ENCODE data around the gene TECR. TPM values are rescaled to one million over a fixed set of nuclear protein-coding genes. Genes with fewer than 3 reads are reported as not detected.
"Not testable (repeated sequence)": the region's sequence is repeated elsewhere in the genome, so short reads cannot be mapped to it uniquely, and the experiment has no call there.

TECR gene
- total RNA-seq, 1 donor from 2014 or later: 123 TPM

DNA sequence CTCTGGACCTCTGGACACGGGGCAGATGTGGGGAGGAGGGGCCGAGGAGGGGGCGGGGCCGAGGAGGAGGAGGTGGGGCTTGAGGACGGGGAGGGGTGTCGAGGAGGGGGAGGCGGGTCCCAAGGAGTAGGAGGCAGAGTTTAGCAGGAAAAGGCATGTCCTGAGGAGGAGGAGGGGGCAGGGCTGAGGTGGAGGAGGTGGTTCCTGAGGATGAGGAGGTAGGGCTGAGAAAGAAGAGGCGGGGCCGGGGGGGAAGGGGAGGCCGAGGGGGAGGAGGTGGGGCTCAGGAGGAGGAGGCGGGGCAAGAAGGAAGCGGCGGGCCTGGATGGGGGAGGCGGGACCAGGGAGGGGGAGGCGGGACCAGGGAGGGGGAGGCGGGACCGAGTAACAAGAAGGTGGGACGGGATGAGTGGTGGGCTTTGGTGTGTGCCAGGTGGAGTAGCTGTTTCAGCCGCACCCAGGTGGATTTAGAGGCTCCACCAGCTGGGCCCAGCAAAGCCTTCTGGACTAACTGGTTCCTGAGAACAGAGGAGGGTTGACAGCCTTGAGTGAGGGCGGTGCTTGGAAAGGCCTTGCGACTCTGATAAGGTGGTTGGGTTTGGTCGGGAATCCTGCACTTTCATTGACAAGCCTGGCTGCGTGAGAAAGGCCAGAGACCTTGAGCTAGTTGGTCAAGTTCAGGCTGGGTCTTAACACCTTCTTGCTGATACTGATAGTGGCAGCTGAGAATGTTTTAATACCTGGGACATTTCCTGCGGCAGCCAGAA, 7.7 kb downstream of the TECR start:
- H3K27me3 ChIP-seq: no peaks in the 10 kb centered on the region
- DNase-seq: peak; percentile 92
- peak overlapping the region; percentile 30 for H3K4me3 ChIP-seq
- peak; percentile 95 for ATAC-seq
- H3K4me1 ChIP-seq: peaks cover 4% of the 10 kb centered on the region
- no peaks in the 10 kb centered on the region for H3K36me3 ChIP-seq
- intact Hi-C loops (cut with DNase I): no loop called here
- TF ChIP-seq, protein P1, sequence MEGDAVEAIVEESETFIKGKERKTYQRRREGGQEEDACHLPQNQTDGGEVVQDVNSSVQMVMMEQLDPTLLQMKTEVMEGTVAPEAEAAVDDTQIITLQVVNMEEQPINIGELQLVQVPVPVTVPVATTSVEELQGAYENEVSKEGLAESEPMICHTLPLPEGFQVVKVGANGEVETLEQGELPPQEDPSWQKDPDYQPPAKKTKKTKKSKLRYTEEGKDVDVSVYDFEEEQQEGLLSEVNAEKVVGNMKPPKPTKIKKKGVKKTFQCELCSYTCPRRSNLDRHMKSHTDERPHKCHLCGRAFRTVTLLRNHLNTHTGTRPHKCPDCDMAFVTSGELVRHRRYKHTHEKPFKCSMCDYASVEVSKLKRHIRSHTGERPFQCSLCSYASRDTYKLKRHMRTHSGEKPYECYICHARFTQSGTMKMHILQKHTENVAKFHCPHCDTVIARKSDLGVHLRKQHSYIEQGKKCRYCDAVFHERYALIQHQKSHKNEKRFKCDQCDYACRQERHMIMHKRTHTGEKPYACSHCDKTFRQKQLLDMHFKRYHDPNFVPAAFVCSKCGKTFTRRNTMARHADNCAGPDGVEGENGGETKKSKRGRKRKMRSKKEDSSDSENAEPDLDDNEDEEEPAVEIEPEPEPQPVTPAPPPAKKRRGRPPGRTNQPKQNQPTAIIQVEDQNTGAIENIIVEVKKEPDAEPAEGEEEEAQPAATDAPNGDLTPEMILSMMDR (IDR thresholded peaks at IDR 0.05): no peak
- H3K27ac ChIP-seq: no peak overlapping the region
- no peaks in the 10 kb centered on the region for H3K9me3 ChIP-seq

DNA sequence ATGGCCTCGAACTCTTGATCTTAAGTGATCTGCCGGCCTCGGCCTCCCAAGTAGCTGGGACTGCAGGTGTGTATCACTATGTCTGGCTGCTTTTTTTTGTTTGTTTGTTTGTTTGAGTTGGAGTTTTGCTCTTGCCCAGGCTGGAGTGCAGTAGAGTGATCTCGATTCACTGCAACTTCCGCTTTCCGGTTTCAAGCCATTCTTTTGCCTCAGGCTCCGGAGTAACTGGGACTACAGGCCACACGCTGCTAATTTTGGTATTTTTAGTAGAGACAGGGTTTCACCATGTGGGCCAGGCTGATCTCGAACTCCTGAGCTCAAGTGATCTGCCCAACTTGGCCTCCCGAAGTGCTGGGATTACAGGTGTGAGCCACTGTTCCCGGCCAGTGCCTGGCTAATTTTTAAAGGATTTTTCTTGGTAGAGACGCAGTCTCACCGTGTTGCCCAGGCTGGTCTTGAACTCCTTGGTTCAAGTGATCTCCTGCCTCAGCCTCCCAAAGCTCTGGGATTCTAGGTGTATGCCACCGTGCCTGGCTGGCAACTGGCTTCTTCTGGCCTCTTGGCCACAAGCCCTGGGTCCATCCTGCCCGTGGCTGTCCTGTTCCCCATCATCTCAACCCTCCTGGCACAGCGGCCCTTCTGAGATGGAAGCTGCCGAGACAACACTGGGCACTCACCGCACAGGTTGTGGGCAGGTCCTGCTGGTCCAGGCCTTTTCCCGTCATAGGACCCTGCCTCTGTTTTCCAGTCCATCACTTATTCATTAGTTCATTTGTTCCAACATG, 11.5 kb downstream of the TECR start:
- TF ChIP-seq, protein P1 (IDR thresholded peaks at IDR 0.05): no peak
- intact Hi-C loops (cut with DNase I): no loop called here
- DNase-seq (no peak), ATAC-seq (no peak)
- Histone ChIP-seq H3K36me3 (no peaks in the 10 kb centered on the region), H3K27me3 (no peaks in the 10 kb centered on the region), H3K4me3 (no peak overlapping the region), H3K27ac (no peak overlapping the region), H3K9me3 (no peaks in the 10 kb centered on the region), H3K4me1 (peaks cover 4% of the 10 kb centered on the region)

DNA sequence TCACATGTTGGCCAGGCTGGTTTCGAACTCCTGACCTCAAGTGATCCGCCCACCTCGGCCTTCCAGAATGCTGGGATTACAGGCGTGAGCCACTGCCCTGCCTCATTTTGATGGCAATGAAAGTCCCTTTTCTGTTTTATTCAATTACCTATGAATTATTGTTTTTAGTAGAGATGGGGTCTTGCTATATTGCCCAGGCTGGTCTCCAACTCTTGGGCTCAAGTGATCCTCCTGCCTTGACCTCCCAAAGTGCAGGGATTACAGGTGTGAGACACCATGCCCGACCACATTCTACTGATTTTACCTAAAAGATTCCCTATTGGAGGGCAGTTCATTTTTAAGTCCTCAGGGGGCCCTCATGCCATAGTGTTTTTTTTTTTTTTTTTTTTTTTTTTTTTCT, 12.6 kb downstream of the TECR start:
- H3K36me3 ChIP-seq; intact Hi-C loops (cut with DNase I); H3K9me3 ChIP-seq; ATAC-seq; H3K4me3 ChIP-seq; H3K27ac ChIP-seq; H3K4me1 ChIP-seq; H3K27me3 ChIP-seq; DNase-seq: not testable (repeated sequence)

DNA sequence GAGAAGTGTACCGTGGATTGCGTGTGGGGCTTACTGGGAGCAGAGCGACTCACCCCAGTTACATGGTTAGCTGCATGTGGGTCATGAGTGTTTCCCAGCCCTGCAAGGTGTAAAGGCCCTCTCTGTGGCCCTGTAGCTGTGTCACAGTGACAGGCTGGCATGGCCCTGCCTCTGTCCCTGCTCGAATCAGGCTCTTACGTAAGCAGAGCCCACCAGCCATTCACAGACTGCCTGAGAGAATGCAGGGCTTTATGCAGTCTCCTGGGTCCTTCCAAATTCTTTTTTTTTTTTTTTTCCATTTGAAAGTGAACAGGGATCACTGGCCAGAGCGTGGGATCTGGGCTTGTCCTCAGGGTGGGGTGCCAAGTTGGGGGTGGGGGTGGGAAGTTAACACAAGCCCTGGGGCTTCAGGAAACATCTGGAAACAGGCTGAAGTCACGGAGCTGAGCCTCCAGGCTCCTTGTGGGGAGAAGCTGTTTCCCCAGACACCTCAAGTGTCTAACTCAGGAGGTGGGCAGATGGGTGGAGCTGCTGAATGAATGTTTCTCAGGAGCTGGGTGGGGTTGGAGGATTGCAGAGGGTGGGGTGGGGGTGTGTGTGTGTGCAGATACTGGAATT, 13.4 kb downstream of the TECR start:
- ATAC-seq (peak; percentile 59), DNase-seq (no peak)
- Histone ChIP-seq H3K9me3 (no peaks in the 10 kb centered on the region), H3K4me3 (no peak overlapping the region), H3K27me3 (no peaks in the 10 kb centered on the region), H3K27ac (no peak overlapping the region), H3K4me1 (no peaks in the 10 kb centered on the region), H3K36me3 (no peaks in the 10 kb centered on the region)
- TF ChIP-seq, protein P1 (IDR thresholded peaks at IDR 0.05): no peak
- intact Hi-C loops (cut with DNase I): no loop called here

DNA sequence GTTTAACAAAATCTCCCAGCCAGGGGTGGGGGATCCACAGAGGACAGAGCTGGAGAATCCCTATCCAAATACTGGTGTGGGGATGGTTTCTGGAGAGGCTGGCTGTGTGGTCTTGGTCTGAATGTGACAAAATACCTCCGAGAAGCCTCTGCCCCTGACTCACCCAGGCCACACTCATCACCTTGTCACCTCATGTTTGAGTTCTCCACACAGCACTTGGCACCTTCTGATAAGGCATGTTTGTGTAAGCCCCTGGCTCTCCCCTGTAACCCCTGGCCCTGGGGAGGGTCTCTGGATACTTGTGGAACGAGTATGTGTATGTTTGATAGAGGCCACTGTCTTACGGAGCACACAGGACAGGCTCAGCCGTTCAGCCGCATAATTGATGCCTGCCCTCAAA, 14.7 kb downstream of the TECR start:
- Histone ChIP-seq H3K36me3 (no peaks in the 10 kb centered on the region), H3K4me1 (no peaks in the 10 kb centered on the region), H3K9me3 (no peaks in the 10 kb centered on the region), H3K27ac (no peak overlapping the region), H3K27me3 (no peaks in the 10 kb centered on the region), H3K4me3 (no peak overlapping the region)
- intact Hi-C loops (cut with DNase I): no loop called here
- no peak for DNase-seq
- ATAC-seq: no peak
- TF ChIP-seq, protein P1 (IDR thresholded peaks at IDR 0.05): no peak
